ENCODE data around the gene C12orf42.

C12orf42 gene

DNA sequence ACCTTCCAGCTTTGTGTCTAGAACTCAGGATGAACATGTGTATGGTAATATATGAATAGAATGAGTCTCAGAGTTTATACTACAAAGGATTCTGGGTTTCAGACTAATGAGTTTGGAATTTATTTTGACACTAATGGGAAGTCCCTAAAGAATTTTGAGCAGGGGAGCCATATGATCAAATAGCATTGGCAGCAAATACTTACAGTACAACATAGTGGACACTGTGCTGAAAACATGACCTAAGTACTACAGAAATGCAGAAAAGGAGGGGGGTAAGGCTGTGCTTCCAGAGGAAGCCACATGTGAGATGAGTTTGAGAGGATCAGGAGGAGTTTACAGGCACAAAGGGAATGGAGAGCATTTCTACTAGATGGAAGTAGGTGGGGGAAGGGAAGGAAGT, 225.8 kb downstream of the C12orf42 start:
- DNase-seq (ENCODE audit: low read depth in 2 of 2) = no peak

DNA sequence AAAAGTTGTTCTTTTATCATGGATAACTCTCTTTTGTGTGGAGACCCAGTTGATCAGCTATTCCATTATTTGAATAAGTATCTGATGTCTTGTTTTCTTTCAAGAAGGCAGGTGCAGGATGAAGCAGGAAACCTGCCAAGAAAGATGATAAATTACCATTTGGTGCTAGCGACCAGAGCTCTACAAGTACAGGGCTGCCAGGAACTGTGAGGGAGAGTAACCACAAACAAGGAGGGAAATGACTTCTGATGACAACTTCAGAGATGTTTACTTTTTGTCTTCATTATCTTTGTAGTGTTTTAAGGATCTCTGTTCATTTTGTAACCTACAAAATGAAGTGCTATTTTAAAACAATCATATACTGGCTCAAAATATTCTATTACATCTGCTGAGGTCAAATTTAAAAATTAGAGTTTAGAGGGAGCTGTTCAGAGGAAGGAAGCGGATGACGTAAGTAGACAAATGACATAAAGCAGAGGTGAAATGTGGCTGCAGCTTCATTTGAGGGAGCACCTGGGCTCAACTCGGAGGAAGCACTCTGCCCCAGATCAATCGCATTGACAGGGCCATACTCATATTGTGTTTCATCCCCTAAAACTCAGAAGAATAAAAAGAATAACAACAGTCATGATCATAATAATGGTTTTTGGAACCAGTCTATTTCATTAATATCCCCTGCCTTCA, 226.8 kb downstream of the C12orf42 start:
- DNase-seq (ENCODE audit: low read depth in 2 of 2) = no peak

DNA sequence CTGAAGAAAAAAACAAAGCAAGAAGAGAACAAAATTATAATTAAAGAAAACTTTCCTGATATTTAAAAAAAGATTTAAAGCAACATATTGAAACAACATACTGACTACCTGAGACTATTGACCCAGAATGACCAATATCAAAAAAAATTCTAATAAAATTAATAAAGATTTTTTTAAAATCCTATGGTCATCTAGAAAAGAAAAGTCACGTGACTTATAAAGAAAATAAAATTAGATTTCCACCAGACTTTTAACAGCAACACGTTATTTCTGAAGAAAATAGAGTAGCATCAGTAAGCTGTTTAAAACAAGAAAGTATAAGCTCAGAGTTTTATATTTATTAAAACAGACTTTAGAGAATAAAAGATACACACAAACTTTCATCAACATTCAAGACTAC, 238.0 kb downstream of the C12orf42 start:
- DNase-seq (ENCODE audit: low read depth in 2 of 2) = no peak

All from stimulated activated CD8-positive, alpha-beta memory T cell treated with anti-CD3 and anti-CD28 coated beads, Interleukin-7, amount 100 ng/mL, for 1 hour (primary cell).